ENCODE data around the gene TUBB4A. TPM values are rescaled to one million over a fixed set of nuclear protein-coding genes. Genes with fewer than 3 reads are reported as not detected.
"Not testable (repeated sequence)": the region's sequence is repeated elsewhere in the genome, so short reads cannot be mapped to it uniquely, and the experiment has no call there.

TUBB4A gene
- 1 to 10 TPM in 1 of 2 donors, under 1 TPM in 1; 0.44 to 1.4 TPM for total RNA-seq

GRCh38 chr19:6501740-6502648, at the start of gene TUBB4A:
TUBB4A (minus strand) TSS chr19:6502309; CDS start chr19:6502212, 97 bp downstream.
- Histone ChIP-seq H3K27me3 (peaks cover 28% of the 10 kb centered on the region), H3K4me3 (peak within 1 kb of the TSS; percentile 25), H3K36me3 (no peaks in the 10 kb centered on the region), H3K9me3 (no peaks in the 10 kb centered on the region), H3K27ac (no peak within 1 kb of the TSS), H3K9ac (ENCODE audit: low read depth in 2 of 2, low read length in 2 of 2) (no peak within 1 kb of the TSS), H3K4me1 (peaks cover 6% of the 10 kb centered on the region)
- intact Hi-C loops (cut with DNase I): no loop called here
- no peak for DNase-seq
- TF ChIP-seq CTCF (IDR thresholded peaks at IDR 0.05): no peak

DNA sequence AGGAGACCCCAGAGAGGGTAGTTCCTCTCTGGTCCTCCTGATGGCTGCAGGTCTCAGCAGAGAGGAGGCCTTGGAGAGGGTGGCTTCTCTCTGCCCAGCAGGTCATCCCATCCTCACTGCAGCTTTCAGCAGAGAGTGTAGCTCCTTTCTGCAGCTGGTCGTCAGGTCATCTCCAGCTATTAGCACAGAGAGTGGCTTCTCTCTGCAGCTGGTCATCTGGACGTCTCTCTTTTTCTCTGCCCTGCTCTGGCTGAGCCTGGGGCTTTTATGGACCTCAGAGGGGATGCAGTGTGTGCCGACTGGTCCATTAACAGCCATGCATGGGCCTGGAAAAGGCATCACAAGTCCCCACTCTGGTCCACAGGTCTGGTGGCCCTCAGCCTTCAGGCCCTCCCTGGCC, 49.0 kb upstream of the TUBB4A start:
- Histone ChIP-seq H3K27ac (no peak overlapping the region), H3K4me3 (no peak overlapping the region), H3K9ac (ENCODE audit: low read depth in 2 of 2, low read length in 2 of 2) (no peak overlapping the region), H3K36me3 (no peaks in the 10 kb centered on the region), H3K9me3 (no peaks in the 10 kb centered on the region), H3K4me1 (no peaks in the 10 kb centered on the region), H3K27me3 (no peaks in the 10 kb centered on the region)
- no peak for TF ChIP-seq CTCF (IDR thresholded peaks at IDR 0.05)
- DNase-seq: no peak
- intact Hi-C loops (cut with DNase I): no loop called here

DNA sequence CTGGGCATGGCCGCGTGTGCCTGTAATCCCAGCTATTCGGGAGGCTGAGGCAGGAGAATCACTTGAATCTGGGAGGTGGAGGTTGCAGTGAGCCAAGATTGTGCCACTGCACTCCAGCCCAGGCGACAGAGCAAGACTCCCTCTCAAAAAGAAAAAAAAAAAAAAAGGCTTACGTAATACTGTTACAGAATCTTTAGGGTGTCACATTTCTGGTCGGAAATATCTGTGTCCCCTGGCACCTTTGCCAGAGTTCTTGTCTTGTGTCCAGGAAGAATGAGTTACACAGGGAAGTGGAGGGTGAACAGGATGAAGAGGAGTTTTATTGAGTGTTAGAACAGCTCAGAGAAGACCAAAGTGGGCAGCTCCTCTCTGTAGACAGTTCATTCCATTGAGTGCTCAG, 48.6 kb upstream of the TUBB4A start:
- H3K27ac ChIP-seq; H3K36me3 ChIP-seq; H3K4me1 ChIP-seq; intact Hi-C loops (cut with DNase I); H3K27me3 ChIP-seq; H3K9me3 ChIP-seq; DNase-seq; H3K9ac ChIP-seq (ENCODE audit: low read depth in 2 of 2, low read length in 2 of 2); H3K4me3 ChIP-seq: not testable (repeated sequence)

- no peak for DNase-seq
- Histone ChIP-seq H3K9me3 (no peaks in the 10 kb centered on the region), H3K9ac (ENCODE audit: low read depth in 2 of 2, low read length in 2 of 2) (no peak overlapping the region), H3K4me1 (no peaks in the 10 kb centered on the region), H3K4me3 (no peak overlapping the region), H3K27ac (no peak overlapping the region), H3K36me3 (no peaks in the 10 kb centered on the region), H3K27me3 (no peaks in the 10 kb centered on the region)
- no peak for TF ChIP-seq CTCF (IDR thresholded peaks at IDR 0.05)
- intact Hi-C loops (cut with DNase I): no loop called here
Measured at GRCh38 chr19:6543866-6544347, 41.8 kb upstream of the TUBB4A start.

GRCh38 chr19:6540918-6541689, 39.0 kb upstream of the TUBB4A start:
- H3K4me1 ChIP-seq: no peaks in the 10 kb centered on the region
- TF ChIP-seq CTCF (IDR thresholded peaks at IDR 0.05): no peak
- H3K4me3 ChIP-seq: no peak overlapping the region
- H3K9me3 ChIP-seq: no peaks in the 10 kb centered on the region
- DNase-seq: no peak
- H3K36me3 ChIP-seq: no peaks in the 10 kb centered on the region
- H3K27me3 ChIP-seq: no peaks in the 10 kb centered on the region
- intact Hi-C loops (cut with DNase I): no loop called here
- no peak overlapping the region for H3K9ac ChIP-seq (ENCODE audit: low read depth in 2 of 2, low read length in 2 of 2)
- H3K27ac ChIP-seq: no peak overlapping the region
